Glutamatergic neuron (in vitro differentiated cells): ENCODE results near the gene CLDND2. TPM values are rescaled to one million over a fixed set of nuclear protein-coding genes. Genes with fewer than 3 reads are reported as not detected.

ENCODE experiments used
- DNase-seq: peaks from one replicate; pipeline ENCODE4 v3.0.0; 2022
- H3K27ac Mint-ChIP-seq: one replicate; pipeline ENCODE4 v1.8.0; 2020; ENCODE audit warnings: mild to moderate bottlenecking, mixed read lengths, inconsistent platforms; ENCODE audit not compliant: unreplicated experiment
- H3K27me3 Mint-ChIP-seq: one replicate; pipeline ENCODE4 v1.8.0; 2020; ENCODE audit warnings: mild to moderate bottlenecking, moderate library complexity, mixed read lengths, inconsistent platforms; ENCODE audit not compliant: unreplicated experiment
- H3K36me3 Mint-ChIP-seq: one replicate; pipeline ENCODE4 v1.8.0; 2020; ENCODE audit warnings: mild to moderate bottlenecking, mixed read lengths, inconsistent platforms; ENCODE audit not compliant: unreplicated experiment
- H3K4me1 Mint-ChIP-seq: one replicate; pipeline ENCODE4 v1.8.0; 2020; ENCODE audit warnings: mild to moderate bottlenecking, low read depth, mixed read lengths, inconsistent platforms; ENCODE audit not compliant: unreplicated experiment
- H3K4me3 Mint-ChIP-seq: one replicate; pipeline ENCODE4 v1.8.0; 2020; ENCODE audit warnings: mild to moderate bottlenecking, mixed read lengths, inconsistent platforms; ENCODE audit not compliant: unreplicated experiment
- H3K9me3 Mint-ChIP-seq: one replicate; pipeline ENCODE4 v1.8.0; 2020; ENCODE audit warnings: mild to moderate bottlenecking, moderate library complexity, mixed read lengths, inconsistent platforms; ENCODE audit not compliant: unreplicated experiment
- total RNA-seq: library from RNA; stranded (reverse); fragmentation: NEBNext Ultra II Directional; extraction: Animal tissue kit (Norgen Biotek cat#: 25700); gene quantifications from one replicate; pipeline ENCODE4 v1.2.1, GENCODE V29; 2021; ENCODE audit not compliant: unreplicated experiment
- TF ChIP-seq, protein P1 (sequence below): fragments of 200-600 bp; sonication (generic); IDR thresholded peaks from one replicate; pipeline ENCODE4 v1.5.0; 2021; ENCODE audit not compliant: partially characterized antibody, unreplicated experiment

CLDND2 gene
- total RNA-seq, 1 donor from 2014 or later = not detected

DNA sequence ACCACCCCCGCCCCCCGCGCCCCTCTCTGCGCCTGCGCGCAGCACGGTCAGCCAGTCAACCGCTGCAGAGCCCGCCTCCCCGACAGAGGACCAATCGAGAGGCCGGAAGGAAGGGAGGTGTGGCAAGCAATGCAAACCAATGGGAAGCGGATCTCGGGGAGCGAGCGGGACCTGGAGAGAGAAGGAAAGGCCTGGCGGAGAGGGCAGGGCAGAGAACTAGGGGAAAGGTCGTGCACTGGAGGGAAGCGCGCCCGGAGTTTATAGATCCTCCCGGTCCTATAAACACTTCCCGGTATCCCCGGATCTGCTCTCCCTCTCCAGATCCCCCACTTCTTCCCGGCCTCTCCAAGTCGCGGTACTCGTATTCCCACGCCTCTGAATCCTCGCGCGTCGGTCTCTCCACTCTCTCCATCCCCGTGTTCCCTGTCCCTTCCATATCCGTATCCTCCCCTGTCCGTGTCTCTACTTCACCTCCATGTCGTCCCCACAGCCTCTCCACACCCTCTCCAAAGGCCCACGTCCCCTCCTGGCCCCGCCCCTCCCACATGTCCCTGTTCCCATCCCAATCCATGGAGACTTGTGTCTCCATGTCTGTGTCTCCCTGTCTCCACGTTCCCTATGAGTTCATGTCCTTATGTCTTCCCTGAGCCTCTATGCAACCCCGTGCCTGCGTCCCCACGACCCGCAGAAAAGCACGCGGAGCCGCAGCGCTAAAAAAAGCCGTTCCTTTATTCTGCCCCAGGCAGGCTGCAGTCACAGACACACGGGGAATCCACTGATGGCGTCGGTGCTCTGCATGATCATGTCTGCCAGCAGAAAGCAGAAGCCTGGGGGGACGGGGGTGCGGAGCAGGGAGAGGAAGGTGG is 2.2 kb downstream of the CLDND2 start:
- peak; percentile 96 for DNase-seq
- Mint-ChIP-seq H3K36me3 (no peaks in the 10 kb centered on the region), H3K4me1 (peaks cover 5% of the 10 kb centered on the region), H3K27me3 (peaks cover 12% of the 10 kb centered on the region), H3K27ac (peak overlapping the region; percentile 96), H3K4me3 (peak overlapping the region; percentile 97), H3K9me3 (peaks cover 22% of the 10 kb centered on the region)
- TF ChIP-seq, protein P1, sequence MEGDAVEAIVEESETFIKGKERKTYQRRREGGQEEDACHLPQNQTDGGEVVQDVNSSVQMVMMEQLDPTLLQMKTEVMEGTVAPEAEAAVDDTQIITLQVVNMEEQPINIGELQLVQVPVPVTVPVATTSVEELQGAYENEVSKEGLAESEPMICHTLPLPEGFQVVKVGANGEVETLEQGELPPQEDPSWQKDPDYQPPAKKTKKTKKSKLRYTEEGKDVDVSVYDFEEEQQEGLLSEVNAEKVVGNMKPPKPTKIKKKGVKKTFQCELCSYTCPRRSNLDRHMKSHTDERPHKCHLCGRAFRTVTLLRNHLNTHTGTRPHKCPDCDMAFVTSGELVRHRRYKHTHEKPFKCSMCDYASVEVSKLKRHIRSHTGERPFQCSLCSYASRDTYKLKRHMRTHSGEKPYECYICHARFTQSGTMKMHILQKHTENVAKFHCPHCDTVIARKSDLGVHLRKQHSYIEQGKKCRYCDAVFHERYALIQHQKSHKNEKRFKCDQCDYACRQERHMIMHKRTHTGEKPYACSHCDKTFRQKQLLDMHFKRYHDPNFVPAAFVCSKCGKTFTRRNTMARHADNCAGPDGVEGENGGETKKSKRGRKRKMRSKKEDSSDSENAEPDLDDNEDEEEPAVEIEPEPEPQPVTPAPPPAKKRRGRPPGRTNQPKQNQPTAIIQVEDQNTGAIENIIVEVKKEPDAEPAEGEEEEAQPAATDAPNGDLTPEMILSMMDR = no peak

DNA sequence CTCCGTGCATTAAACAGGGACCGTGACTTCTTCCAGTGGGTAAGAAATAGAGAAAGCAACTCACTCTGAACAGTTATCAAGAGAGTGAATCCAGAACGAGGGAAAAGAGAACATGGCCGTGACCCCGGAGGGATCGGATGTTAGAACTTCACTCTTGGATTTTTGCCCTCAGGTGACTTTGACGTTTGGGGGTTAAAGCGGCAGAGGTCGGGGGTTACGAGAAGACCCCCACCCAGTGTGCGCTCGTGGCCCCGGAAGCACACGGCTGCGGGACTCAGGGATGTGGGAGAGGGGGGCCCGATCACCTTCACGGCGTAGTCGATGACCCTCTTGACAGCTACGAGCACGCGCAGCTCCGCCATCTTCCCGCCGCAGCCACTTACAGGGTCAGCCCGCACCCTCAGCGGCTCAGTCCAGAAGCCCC is 2.8 kb downstream of the CLDND2 start, which contains the start of gene ETFB:
TSS of gene ETFB (minus strand) at position 424 of the 424 bp plus-strand sequence. CDS start at position 362, 62 bp downstream.
- peak within 1 kb of the TSS; percentile 97 for H3K4me3 Mint-ChIP-seq
- H3K4me1 Mint-ChIP-seq = peaks cover 5% of the 10 kb centered on the region
- no peaks in the 10 kb centered on the region for H3K36me3 Mint-ChIP-seq
- peak within 1 kb of the TSS; percentile 96 for H3K27ac Mint-ChIP-seq
- TF ChIP-seq, protein P1 = no peak
- DNase-seq = no peak
- peaks cover 12% of the 10 kb centered on the region for H3K27me3 Mint-ChIP-seq
- peaks cover 22% of the 10 kb centered on the region for H3K9me3 Mint-ChIP-seq

DNA sequence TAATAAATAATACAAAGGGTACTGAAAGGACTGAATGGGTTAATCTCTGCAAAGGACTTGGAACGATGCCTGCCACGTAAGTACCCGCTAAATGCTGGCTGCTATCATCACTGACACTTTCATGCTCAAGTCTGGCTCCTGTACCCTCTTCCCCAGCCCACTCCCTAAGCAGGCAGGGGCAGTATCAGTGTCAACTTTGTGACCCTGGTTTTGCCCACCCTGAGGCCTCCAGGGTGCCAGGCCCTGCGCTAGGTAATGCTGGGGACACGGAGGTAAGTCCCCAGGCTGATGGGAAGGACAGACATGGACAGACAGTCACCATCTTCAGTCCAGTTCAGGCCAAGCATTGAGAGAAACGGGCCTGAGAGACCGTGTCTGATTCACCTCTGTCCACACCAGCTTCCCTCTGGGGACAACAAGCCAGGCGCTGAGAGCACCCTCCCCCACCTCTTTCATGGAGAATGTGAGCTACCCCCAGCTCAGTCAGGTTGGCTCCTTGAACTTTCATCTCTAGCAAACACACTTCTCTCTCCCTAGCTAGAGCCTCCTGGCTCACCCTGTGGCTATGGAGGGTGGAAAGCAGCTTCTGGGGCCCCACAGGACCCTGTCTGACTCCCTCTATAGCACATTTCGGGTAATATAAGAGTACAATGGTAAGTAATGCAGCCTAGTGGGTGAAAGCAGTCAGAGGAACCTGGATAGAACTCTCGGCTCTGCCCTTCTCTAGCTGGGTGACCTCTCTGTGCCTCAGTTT is 3.4 kb downstream of the CLDND2 start:
- TF ChIP-seq, protein P1 = no peak
- H3K36me3 Mint-ChIP-seq = no peaks in the 10 kb centered on the region
- H3K9me3 Mint-ChIP-seq = peaks cover 19% of the 10 kb centered on the region
- DNase-seq = no peak
- peaks cover 5% of the 10 kb centered on the region for H3K4me1 Mint-ChIP-seq
- H3K4me3 Mint-ChIP-seq = peak overlapping the region; percentile 97
- peak overlapping the region; percentile 96 for H3K27ac Mint-ChIP-seq
- H3K27me3 Mint-ChIP-seq = peaks cover 9% of the 10 kb centered on the region

DNA sequence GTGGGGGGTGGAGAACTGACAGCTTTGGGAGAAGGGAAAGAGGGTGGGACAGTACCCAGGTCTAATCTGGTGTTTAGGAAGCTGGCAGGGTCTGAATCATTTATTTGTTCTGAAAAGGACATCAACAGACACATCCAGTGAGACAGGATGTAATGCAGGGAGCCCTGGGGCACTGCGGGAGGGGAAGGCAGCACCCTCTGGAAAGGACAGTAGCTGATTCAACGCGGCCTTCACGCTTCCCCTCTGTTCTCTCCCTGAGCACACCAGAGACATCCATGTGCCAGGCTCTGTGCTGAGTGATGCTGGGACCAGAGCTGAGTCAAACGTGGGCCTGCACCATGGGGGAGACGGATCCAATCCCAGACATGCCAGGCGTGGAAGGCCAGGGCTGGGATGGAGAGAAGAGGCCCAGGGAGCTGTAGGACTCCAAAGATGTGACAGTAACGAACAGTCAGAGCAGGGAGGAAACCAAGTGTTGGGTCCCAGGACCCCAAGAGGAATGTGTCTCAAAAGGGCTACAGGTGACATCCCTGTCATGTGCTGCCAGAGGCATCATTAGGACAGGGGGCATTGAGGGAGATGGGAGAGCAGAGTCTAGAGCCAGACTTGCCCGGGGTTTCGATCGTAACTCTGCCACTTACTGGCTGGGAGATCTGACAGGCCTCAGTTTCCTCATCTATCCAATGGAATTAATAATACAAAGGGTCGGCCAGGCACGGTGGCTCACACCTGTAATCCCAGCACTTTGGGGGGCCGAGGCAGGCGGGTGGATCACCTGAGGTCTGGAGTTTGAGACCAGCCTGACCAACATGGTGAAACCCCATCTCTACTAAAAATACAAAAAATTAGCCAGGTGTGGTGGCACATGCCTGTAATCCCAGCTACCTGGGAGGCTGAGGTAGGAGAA is 4.3 kb downstream of the CLDND2 start:
- H3K27me3 Mint-ChIP-seq = peaks cover 6% of the 10 kb centered on the region
- H3K36me3 Mint-ChIP-seq = no peaks in the 10 kb centered on the region
- peak overlapping the region; percentile 63 for H3K4me3 Mint-ChIP-seq
- peaks cover 5% of the 10 kb centered on the region for H3K4me1 Mint-ChIP-seq
- no peak overlapping the region for H3K27ac Mint-ChIP-seq
- TF ChIP-seq, protein P1 = no peak
- no peak for DNase-seq
- H3K9me3 Mint-ChIP-seq = peaks cover 16% of the 10 kb centered on the region
